ENCODE measurements around the gene HNRNPUL2. TPM values are rescaled to one million over a fixed set of nuclear protein-coding genes. Genes with fewer than 3 reads are reported as not detected.

HNRNPUL2 gene
- total and polyA plus RNA-seq, 2 of the 8 experiments (the other 6 are each of a cell fraction or from before 2014, with no cell fraction given) = 14.9 to 46.4 TPM

- TF ChIP-seq, protein P1, sequence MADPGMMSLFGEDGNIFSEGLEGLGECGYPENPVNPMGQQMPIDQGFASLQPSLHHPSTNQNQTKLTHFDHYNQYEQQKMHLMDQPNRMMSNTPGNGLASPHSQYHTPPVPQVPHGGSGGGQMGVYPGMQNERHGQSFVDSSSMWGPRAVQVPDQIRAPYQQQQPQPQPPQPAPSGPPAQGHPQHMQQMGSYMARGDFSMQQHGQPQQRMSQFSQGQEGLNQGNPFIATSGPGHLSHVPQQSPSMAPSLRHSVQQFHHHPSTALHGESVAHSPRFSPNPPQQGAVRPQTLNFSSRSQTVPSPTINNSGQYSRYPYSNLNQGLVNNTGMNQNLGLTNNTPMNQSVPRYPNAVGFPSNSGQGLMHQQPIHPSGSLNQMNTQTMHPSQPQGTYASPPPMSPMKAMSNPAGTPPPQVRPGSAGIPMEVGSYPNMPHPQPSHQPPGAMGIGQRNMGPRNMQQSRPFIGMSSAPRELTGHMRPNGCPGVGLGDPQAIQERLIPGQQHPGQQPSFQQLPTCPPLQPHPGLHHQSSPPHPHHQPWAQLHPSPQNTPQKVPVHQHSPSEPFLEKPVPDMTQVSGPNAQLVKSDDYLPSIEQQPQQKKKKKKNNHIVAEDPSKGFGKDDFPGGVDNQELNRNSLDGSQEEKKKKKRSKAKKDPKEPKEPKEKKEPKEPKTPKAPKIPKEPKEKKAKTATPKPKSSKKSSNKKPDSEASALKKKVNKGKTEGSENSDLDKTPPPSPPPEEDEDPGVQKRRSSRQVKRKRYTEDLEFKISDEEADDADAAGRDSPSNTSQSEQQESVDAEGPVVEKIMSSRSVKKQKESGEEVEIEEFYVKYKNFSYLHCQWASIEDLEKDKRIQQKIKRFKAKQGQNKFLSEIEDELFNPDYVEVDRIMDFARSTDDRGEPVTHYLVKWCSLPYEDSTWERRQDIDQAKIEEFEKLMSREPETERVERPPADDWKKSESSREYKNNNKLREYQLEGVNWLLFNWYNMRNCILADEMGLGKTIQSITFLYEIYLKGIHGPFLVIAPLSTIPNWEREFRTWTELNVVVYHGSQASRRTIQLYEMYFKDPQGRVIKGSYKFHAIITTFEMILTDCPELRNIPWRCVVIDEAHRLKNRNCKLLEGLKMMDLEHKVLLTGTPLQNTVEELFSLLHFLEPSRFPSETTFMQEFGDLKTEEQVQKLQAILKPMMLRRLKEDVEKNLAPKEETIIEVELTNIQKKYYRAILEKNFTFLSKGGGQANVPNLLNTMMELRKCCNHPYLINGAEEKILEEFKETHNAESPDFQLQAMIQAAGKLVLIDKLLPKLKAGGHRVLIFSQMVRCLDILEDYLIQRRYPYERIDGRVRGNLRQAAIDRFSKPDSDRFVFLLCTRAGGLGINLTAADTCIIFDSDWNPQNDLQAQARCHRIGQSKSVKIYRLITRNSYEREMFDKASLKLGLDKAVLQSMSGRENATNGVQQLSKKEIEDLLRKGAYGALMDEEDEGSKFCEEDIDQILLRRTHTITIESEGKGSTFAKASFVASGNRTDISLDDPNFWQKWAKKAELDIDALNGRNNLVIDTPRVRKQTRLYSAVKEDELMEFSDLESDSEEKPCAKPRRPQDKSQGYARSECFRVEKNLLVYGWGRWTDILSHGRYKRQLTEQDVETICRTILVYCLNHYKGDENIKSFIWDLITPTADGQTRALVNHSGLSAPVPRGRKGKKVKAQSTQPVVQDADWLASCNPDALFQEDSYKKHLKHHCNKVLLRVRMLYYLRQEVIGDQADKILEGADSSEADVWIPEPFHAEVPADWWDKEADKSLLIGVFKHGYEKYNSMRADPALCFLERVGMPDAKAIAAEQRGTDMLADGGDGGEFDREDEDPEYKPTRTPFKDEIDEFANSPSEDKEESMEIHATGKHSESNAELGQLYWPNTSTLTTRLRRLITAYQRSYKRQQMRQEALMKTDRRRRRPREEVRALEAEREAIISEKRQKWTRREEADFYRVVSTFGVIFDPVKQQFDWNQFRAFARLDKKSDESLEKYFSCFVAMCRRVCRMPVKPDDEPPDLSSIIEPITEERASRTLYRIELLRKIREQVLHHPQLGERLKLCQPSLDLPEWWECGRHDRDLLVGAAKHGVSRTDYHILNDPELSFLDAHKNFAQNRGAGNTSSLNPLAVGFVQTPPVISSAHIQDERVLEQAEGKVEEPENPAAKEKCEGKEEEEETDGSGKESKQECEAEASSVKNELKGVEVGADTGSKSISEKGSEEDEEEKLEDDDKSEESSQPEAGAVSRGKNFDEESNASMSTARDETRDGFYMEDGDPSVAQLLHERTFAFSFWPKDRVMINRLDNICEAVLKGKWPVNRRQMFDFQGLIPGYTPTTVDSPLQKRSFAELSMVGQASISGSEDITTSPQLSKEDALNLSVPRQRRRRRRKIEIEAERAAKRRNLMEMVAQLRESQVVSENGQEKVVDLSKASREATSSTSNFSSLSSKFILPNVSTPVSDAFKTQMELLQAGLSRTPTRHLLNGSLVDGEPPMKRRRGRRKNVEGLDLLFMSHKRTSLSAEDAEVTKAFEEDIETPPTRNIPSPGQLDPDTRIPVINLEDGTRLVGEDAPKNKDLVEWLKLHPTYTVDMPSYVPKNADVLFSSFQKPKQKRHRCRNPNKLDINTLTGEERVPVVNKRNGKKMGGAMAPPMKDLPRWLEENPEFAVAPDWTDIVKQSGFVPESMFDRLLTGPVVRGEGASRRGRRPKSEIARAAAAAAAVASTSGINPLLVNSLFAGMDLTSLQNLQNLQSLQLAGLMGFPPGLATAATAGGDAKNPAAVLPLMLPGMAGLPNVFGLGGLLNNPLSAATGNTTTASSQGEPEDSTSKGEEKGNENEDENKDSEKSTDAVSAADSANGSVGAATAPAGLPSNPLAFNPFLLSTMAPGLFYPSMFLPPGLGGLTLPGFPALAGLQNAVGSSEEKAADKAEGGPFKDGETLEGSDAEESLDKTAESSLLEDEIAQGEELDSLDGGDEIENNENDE (IDR thresholded peaks at IDR 0.05; ENCODE audit: insufficient replicate concordance, low read length) = no peak
- TF ChIP-seq JUND (IDR thresholded peaks at IDR 0.05; ENCODE audit: low read length) (no peak), SIRT6 (IDR thresholded peaks at IDR 0.05; ENCODE audit: low read length) (no peak), EGR1 (IDR thresholded peaks at IDR 0.05; ENCODE audit: borderline replicate concordance, low read depth, low read length) (peak; percentile 57; the same call in 1 of the 2 replicates), E2F6 (IDR thresholded peaks at IDR 0.05) (peak; percentile 98), HDAC2 (IDR thresholded peaks at IDR 0.05; ENCODE audit: borderline replicate concordance in 1 of 2, low read depth in 2 of 2, low read length in 2 of 2) (0 out of 4 replicates have a peak, but pooled peaks of 1 of the 2 experiments have one; percentile 60), NRF1 (IDR thresholded peaks at IDR 0.05; ENCODE audit: low read depth, low read length) (peak; percentile 64), SRF (IDR thresholded peaks at IDR 0.05; ENCODE audit: low read depth, low read length) (no peak), MAX (IDR thresholded peaks at IDR 0.05) (peak; percentile 91)
Measured at GRCh38 chr11:62727165-62727871, at the start of gene HNRNPUL2 (continued).
